Memory B cell (primary cell): Measurements from ENCODE around the gene CYP24A1.
A peak's percentile ranks its signal among the peaks of the same experiment; 100 is the strongest.

Source experiments
- ATAC-seq: fragments of 150-1000 bp; cut with Tn5 transposase; 2 replicates; pipeline ENCODE4 v1.10.0; 2021; ENCODE audit warnings: low read depth, mild to moderate bottlenecking, moderate library complexity
- DNase-seq, 2 donors: peaks; one replicate each; pipeline ENCODE4 v3.0.0; 2022; ENCODE audit warnings: low spot score in 2 of 2
- H3K27ac Mint-ChIP-seq: one replicate; pipeline ENCODE4 v1.8.0; 2022; ENCODE audit warnings: mild to moderate bottlenecking, moderate library complexity, mixed read lengths
- H3K27me3 Mint-ChIP-seq: one replicate; pipeline ENCODE4 v1.8.0; 2022; ENCODE audit warnings: mixed read lengths
- H3K36me3 Mint-ChIP-seq: one replicate; pipeline ENCODE4 v1.8.0; 2022; ENCODE audit warnings: mild to moderate bottlenecking, mixed read lengths
- H3K4me1 Mint-ChIP-seq: one replicate; pipeline ENCODE4 v1.8.0; 2022; ENCODE audit warnings: mixed read lengths
- H3K4me3 Mint-ChIP-seq: one replicate; pipeline ENCODE4 v1.8.0; 2022; ENCODE audit warnings: mild to moderate bottlenecking, moderate library complexity, mixed read lengths
- H3K9me3 Mint-ChIP-seq: one replicate; pipeline ENCODE4 v1.8.0; 2022; ENCODE audit warnings: mixed read lengths

Gene CYP24A1

DNA sequence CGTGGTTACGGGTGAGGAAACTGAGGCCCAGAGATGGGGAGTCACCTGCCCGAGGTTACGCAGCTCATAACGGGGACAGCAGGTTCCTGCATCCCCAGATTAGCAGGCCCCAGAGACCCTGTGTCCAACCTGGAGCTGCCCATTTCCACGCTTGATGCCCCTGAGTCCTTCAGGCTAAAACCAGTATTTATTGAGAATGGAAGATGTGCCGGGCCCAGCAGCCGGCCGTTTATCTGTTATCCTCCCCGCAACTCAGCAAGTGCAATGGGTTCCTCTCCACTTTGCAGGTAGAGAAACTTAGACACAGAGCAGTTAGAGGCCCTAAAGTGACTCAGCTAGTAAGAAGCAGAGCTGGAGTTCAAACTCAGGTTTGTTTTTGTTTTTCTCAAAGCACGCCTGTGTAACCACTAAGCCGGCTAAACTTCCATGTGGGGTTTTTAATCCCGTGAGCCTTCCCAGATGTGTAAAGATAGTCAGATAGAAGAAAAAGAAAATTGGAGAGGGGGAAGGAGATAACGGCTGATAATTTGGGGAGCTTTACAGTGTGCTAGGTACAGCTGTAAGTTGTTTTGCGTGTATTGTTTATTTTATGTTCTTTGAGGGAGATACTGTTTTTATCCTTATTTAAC is 34.9 kb upstream of the CYP24A1 start:
- Mint-ChIP-seq H3K27ac (peak overlapping the region; percentile 78), H3K27me3 (no peaks in the 10 kb centered on the region), H3K9me3 (no peaks in the 10 kb centered on the region), H3K4me3 (peak overlapping the region; percentile 85), H3K36me3 (no peaks in the 10 kb centered on the region), H3K4me1 (peaks cover 25% of the 10 kb centered on the region)
- no peak for DNase-seq
- no peak for ATAC-seq

DNA sequence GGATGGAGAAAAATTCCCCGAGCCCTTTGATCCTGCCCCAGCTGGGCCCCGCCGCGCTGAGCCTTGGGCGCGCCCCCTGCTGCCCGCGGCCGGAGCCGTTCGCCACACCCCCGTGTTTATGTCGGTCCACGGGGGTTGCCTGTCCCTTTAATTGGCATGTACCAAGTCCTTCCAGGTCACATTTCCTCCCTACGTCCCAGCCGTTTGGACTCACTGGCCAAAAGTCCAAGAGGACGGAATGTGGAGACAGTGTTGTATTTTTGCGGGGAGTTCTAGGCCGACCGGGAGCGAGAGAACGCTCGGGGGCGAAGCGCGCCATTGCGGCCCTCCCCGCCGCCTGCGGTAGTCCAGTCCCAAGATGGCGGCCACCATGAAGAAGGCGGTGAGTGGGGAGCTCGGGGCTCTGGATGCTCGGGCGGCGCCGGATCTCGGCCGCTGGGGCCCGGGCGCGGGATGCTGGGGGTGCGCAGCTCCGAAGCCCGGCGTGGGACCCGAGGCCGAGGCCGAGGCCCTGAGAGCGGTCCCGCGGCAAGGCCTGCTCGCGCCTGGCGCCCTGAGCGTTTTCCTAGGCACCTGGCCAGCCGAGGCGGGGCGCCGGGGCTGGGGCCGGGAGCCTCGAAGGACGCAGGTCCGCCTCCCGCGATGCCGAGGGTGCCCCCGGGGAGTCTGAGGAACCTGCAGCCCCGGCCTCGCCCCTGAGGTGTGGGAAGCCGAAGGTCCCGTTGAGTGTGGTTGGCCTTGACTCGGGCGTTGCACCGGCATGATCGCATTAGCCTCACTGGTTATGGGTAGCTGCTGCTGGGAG is 34.2 kb upstream of the CYP24A1 start, which contains the start of gene PFDN4:
Gene PFDN4 (plus strand): TSS at position 345 of the 805 bp plus-strand sequence. CDS start 14 bp downstream, at position 359.
- Mint-ChIP-seq H3K27ac (peak within 1 kb of the TSS; percentile 100), H3K4me3 (peak within 1 kb of the TSS; percentile 98), H3K36me3 (no peaks in the 10 kb centered on the region), H3K4me1 (peaks cover 29% of the 10 kb centered on the region), H3K27me3 (no peaks in the 10 kb centered on the region), H3K9me3 (no peaks in the 10 kb centered on the region)
- DNase-seq (peak; percentile 84 to 92), ATAC-seq (peak; percentile 90)

DNA sequence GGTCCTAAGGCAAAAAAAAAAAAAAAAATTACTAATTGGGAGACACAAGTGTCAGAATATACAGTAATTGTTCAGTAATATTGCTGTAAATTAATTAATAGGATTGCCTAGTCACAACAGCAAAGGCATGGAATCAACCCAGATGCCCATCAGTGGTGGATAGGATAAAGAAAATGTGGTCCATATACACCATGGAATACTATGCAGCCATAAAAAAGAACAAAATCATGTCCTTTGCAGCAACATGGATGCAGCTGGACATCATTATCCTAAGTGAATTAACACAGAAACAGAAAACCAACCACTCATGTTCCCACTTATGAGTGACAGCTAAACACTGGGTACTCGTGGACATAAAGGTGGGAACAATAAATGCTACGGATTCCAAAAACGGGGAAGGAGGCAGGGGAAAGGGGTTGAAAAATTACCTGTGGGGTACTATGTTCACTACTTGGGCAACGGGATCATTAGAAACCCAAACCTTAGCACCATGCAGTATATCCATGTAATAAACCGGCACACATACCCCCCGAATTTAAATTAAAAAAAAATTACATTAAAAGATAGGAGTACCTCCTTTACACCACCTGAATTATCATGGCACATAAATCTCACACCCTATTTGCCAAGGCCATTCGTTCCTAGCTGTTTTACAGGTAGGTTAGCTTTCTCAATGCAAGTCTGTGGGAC is 33.4 kb upstream of the CYP24A1 start:
- Mint-ChIP-seq H3K36me3 (no peaks in the 10 kb centered on the region), H3K27me3 (no peaks in the 10 kb centered on the region)
- no peak for ATAC-seq

DNA sequence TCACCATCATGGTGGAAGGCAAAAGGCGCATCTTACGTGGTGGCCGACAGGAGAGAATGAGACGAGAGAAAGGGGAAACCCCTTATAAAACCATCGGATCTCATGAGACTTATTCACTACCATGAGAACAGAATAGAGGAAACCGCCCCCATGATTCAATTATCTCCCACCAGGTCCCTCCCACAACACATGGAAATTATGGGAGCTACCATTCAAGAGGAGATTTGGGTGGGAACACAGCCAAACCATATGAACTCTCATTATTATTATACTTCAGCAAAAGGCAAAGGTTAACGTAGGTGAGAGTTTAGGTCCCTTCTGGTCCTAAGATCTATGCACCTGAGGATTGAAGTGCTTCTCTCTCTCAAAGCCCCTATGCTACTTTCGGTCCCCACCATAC is 31.7 kb upstream of the CYP24A1 start:
- Mint-ChIP-seq H3K9me3 (no peaks in the 10 kb centered on the region), H3K36me3 (no peaks in the 10 kb centered on the region), H3K27me3 (peaks cover 2% of the 10 kb centered on the region), H3K27ac (no peak overlapping the region), H3K4me3 (no peak overlapping the region), H3K4me1 (peaks cover 22% of the 10 kb centered on the region)
- ATAC-seq = no peak
- no peak for DNase-seq

More for the DNA sequence above, 33.4 kb upstream of the CYP24A1 start:
- H3K4me1 Mint-ChIP-seq = peaks cover 26% of the 10 kb centered on the region
- DNase-seq = no peak
- no peaks in the 10 kb centered on the region for H3K9me3 Mint-ChIP-seq
- peak overlapping the region; percentile 100 for H3K27ac Mint-ChIP-seq
- H3K4me3 Mint-ChIP-seq = peak overlapping the region; percentile 98

DNA sequence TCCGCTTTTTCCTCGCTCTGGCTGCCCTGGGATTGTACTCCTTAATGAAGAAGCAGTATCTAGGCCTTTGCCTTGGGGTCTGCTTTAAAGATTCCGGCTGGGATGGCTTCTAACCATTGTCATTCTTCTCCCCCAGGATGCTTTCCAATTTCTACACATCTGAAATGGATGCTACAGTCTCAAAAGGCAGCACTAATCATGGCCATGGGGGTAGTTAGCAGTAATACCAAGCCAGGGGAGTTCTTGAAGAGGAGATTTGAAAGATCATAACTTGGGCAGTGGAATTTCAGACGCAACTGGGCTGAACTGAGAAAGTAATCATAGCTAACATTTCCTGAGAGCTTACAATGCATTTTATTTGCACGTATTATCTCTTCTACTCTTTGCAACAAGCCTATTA is 30.7 kb upstream of the CYP24A1 start:
- no peak overlapping the region for H3K27ac Mint-ChIP-seq
- H3K9me3 Mint-ChIP-seq = no peaks in the 10 kb centered on the region
- ATAC-seq (no peak), DNase-seq (no peak)
- H3K4me1 Mint-ChIP-seq = peaks cover 17% of the 10 kb centered on the region
- peaks cover 2% of the 10 kb centered on the region for H3K27me3 Mint-ChIP-seq
- H3K36me3 Mint-ChIP-seq = no peaks in the 10 kb centered on the region
- no peak overlapping the region for H3K4me3 Mint-ChIP-seq

DNA sequence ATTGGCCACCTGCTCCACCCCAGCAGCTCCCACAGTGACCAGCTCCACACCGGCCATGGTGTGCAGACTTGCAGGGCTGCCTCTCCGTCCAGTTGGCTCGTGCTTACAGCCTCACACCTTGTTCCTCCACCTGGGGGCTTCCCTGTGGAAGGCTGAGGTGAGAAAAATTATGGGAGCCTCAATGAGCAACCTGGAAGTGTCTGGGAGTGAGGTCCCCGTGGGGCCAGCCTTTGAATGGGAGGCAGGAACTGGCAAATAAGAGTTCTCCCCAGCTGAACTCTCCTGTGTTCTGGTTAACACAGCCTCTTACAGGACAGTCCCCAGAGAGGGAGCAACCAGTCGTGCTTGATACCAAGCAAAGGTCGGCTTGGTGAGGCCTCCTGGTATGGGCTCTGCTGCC is 30.3 kb upstream of the CYP24A1 start:
- Mint-ChIP-seq H3K27me3 (peaks cover 2% of the 10 kb centered on the region), H3K36me3 (no peaks in the 10 kb centered on the region), H3K4me3 (no peak overlapping the region), H3K4me1 (peaks cover 16% of the 10 kb centered on the region), H3K27ac (no peak overlapping the region), H3K9me3 (no peaks in the 10 kb centered on the region)
- no peak for DNase-seq
- no peak for ATAC-seq

DNA sequence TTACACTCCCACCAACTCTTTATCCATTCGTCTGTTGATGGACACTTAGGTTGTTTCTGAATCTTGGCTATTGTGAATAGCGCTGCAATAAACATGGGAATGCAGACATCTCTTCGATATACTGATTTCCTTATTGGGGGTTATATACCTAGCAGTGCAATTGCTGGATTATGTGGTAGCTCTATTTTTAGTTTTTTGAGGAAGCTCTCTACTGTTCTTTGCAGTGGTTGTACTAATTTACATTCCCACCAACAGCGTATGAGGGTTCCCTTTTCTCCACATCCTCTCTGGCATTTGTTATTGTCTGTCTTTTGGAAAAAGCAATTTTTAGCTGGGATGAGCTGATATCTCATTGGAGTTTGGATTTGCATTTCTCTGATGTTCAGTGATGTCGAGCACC is 29.5 kb upstream of the CYP24A1 start:
- no peak for ATAC-seq
- no peak overlapping the region for H3K27ac Mint-ChIP-seq

DNA sequence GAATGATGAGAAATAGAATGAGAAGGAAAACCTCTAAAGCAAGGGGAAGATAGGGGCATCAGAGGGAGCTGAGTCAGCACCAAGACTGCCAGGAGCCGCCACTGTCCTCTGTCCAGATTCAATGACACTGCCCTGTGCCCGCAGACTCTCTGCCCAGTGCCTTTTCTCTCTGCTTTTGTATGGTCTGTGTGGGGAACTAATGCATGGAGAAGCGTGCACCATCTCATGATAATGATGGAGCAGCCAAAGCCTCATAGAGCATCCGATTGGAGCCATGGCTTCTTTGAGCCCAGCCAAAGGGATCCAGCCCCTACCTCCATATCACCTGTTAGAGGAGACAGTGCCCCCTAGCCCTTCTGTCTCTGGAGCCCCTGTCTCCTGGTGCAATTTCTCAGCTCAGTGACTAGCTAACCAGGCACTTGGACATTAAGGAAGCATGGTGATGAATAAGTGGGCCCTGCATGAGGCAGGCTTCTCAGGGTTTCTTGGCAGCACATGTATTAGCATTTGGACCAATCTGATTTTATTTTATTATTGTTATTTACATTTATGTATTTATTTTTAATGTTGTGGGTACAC is 27.6 kb upstream of the CYP24A1 start:
- no peak for DNase-seq
- H3K4me1 Mint-ChIP-seq = peaks cover 11% of the 10 kb centered on the region
- ATAC-seq = no peak
- no peaks in the 10 kb centered on the region for H3K9me3 Mint-ChIP-seq
- H3K36me3 Mint-ChIP-seq = no peaks in the 10 kb centered on the region
- H3K4me3 Mint-ChIP-seq = no peak overlapping the region
- H3K27ac Mint-ChIP-seq = no peak overlapping the region
- H3K27me3 Mint-ChIP-seq = peaks cover 2% of the 10 kb centered on the region

More for the DNA sequence above, 29.5 kb upstream of the CYP24A1 start:
- Mint-ChIP-seq H3K4me1 (peaks cover 11% of the 10 kb centered on the region), H3K9me3 (no peaks in the 10 kb centered on the region), H3K36me3 (no peaks in the 10 kb centered on the region), H3K27me3 (peaks cover 2% of the 10 kb centered on the region), H3K4me3 (no peak overlapping the region)
- DNase-seq = no peak

DNA sequence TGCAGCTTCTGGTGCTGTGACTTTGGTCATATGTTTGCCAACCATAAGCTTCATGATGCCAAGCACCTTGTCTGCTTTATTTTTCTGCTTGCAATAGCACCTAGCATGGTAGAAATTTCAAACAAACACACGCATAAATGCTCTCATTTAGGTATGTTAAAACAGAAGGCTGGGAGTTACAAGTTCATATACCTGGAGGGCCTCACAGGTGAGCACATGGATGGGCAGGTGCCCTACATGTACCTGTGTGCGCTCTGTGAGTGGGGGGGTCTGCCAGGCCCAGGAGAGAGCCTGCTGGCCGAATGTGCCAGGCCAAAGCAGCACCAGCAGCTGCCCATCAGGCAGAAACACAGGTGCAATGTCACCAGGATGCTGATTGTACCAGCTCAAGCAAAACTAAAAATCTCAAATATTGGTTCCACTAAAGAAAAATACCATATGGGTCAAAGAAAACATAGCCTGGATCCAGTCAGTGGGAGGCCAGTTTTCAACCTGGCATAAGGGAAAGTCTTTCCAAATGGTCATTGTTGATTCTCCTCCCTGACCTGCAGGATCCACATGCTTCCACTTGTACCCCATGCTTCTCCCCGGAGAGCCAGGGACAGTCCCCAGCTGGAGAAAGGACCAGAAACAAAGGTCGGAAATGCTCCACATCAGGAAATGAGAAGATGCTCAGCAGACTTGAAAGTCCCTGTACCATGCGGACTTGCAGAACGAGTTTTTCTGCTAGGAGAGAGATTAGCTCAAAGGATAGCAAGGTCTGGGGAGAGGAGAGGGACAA is 26.9 kb upstream of the CYP24A1 start:
- Mint-ChIP-seq H3K4me3 (no peak overlapping the region), H3K36me3 (no peaks in the 10 kb centered on the region), H3K27me3 (peaks cover 2% of the 10 kb centered on the region), H3K4me1 (peaks cover 12% of the 10 kb centered on the region), H3K27ac (no peak overlapping the region), H3K9me3 (no peaks in the 10 kb centered on the region)
- ATAC-seq (no peak), DNase-seq (no peak)

DNA sequence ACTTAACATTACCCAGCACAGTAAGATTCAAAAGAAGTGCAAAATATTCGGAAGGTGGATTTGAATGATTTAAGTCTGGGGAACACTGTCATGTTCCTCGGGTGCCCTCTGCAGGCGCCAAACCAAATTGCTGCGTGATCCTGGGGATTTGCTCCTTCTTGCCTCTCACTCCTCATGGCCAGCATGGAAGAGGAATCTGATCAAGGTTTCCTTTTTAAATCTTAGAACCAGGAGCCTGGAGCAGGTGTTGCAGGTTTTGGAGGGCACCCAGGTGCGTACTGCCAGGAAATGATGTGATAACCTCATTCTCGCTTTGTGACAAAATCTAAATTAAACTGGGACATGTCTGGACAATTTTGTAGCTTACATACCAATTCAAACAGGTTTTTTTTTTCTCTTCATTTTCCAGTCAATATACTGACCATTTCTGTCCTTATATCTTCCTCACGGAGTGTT is 26.0 kb upstream of the CYP24A1 start:
- DNase-seq = peak; percentile 64 to 67
- H3K27ac Mint-ChIP-seq = no peak overlapping the region
- H3K9me3 Mint-ChIP-seq = no peaks in the 10 kb centered on the region
- H3K27me3 Mint-ChIP-seq = peaks cover 2% of the 10 kb centered on the region
- peak; percentile 43 for ATAC-seq
- no peak overlapping the region for H3K4me3 Mint-ChIP-seq
- H3K4me1 Mint-ChIP-seq = peaks cover 15% of the 10 kb centered on the region
- H3K36me3 Mint-ChIP-seq = no peaks in the 10 kb centered on the region

DNA sequence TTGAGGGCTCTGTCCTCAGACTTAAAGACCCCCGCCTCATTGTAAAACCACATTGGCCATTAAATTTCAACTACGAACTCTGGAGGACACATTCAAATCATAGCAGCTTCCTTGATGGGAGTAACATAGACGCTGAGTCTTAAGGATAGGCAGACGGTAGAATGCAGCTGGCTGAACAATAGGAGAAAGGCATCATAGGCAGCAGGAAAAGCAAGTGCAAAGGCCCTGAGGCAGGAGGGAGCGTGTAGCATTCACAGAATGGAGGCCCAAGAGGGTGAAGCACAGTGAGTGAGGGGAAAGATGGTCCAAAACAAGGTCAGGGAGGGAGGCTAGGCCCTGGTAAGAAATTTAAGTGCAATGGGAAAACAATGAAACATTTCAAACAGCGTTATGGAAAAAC is 25.5 kb upstream of the CYP24A1 start:
- no peak overlapping the region for H3K27ac Mint-ChIP-seq
- no peak overlapping the region for H3K4me3 Mint-ChIP-seq
- no peaks in the 10 kb centered on the region for H3K36me3 Mint-ChIP-seq
- ATAC-seq (no peak), DNase-seq (no peak)
- peaks cover 2% of the 10 kb centered on the region for H3K27me3 Mint-ChIP-seq
- H3K4me1 Mint-ChIP-seq = peaks cover 15% of the 10 kb centered on the region
- H3K9me3 Mint-ChIP-seq = no peaks in the 10 kb centered on the region

DNA sequence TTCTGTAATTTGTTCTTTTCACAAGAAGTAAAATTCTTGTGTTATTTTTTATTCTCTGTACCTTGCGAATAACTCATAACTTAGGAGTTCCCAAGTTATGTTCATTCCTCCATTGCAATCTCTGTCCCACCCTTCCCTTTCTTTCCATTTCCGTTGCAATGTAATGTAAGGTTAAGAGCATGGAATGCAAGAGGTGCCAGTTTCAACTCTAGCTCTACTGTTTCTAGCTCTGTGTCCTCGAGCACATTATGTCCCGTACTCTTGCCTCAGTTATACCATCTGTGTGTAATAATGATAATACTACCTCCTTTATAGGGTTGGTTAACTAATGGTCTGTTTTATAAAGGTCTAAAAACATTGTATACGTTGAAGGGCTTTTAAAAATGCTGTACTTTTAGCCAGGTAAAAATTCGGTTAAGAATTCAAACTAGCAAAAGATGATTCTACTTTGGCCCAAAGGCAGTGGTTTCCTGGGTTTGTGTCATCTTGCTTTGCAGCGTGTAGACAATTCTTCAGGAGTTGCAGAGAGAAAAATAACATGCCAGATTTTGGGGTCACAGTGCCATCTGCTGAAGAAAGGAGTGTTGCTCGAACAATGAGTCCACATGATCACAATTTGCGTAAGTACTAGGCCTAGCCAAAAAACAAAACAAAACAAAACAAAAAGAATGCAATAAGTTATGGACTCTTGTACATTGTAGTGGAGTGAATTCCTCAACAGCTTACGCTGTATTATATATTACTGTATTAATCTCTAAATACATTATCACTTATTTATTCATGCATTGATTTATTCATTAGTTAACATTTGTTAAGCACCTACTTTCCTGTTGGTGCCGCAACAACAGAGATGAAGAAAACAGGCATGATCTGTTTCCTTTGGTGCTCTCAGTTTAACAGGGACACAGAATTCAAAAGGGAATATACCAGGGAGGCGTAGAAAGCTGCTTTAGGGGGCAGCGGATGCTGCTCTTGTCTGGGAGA is 24.1 kb upstream of the CYP24A1 start:
- Mint-ChIP-seq H3K9me3 (no peaks in the 10 kb centered on the region), H3K4me3 (no peak overlapping the region), H3K4me1 (peaks cover 12% of the 10 kb centered on the region), H3K36me3 (no peaks in the 10 kb centered on the region), H3K27ac (peak overlapping the region; percentile 3), H3K27me3 (peaks cover 2% of the 10 kb centered on the region)
- ATAC-seq = no peak
- no peak for DNase-seq
